Stimulated activated CD8-positive, alpha-beta memory T cell treated with anti-CD3 and anti-CD28 coated beads, Interleukin-7, amount 100 ng/mL, for 24 hours (primary cell): ENCODE data around the gene ZBTB22.
"Not testable (repeated sequence)": the region's sequence is repeated elsewhere in the genome, so short reads cannot be mapped to it uniquely, and the experiment has no call there.

Experiments used
- DNase-seq: peaks from one replicate; pipeline ENCODE4 v3.0.0-alpha.2; 2020; ENCODE audit warnings: low read depth

The ZBTB22 gene, protein sequence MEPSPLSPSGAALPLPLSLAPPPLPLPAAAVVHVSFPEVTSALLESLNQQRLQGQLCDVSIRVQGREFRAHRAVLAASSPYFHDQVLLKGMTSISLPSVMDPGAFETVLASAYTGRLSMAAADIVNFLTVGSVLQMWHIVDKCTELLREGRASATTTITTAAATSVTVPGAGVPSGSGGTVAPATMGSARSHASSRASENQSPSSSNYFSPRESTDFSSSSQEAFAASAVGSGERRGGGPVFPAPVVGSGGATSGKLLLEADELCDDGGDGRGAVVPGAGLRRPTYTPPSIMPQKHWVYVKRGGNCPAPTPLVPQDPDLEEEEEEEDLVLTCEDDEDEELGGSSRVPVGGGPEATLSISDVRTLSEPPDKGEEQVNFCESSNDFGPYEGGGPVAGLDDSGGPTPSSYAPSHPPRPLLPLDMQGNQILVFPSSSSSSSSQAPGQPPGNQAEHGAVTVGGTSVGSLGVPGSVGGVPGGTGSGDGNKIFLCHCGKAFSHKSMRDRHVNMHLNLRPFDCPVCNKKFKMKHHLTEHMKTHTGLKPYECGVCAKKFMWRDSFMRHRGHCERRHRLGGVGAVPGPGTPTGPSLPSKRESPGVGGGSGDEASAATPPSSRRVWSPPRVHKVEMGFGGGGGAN

DNA sequence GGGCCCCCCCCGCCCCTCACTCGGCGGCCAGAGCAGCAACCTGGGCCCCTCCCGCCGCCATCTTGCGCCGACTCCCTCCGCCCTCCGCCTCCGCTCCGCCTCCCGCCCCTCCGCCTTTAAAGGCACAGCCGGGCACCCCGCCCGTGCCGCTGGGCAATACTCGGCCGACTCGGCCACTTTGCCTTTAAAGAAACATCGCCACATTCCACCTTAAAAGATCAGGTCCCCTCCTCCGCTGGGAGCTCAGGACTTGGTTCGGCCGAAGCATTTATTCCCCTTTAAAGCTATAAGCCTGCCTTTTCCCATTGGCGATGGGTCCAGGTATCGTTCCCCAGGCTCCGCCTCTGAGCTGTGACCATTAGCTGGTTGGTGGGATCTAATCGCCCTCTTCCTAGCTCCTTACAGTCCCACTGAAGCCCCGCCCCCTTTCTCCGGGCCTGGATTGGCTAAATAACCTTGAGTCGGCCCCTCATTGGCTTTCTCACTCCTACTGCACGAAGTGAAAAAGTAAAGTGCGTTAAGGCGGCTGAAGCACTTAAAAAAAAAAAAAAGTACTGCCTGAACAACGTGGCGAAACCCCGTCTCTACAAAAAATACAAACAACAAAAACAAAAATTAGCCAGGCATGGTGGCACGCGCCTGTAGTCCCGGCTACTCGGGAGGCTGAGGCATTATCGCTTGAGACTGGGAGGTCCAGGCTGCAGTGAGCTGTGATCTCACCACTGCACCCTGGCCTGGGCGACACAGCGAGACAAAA lies at the start of gene ZBTB22:
TSS of gene ZBTB22 (minus strand) at position 76 of the 757 bp plus-strand sequence. CDS start 828 bp downstream, outside the sequence.
- DNase-seq, result peak; percentile 96

DNA sequence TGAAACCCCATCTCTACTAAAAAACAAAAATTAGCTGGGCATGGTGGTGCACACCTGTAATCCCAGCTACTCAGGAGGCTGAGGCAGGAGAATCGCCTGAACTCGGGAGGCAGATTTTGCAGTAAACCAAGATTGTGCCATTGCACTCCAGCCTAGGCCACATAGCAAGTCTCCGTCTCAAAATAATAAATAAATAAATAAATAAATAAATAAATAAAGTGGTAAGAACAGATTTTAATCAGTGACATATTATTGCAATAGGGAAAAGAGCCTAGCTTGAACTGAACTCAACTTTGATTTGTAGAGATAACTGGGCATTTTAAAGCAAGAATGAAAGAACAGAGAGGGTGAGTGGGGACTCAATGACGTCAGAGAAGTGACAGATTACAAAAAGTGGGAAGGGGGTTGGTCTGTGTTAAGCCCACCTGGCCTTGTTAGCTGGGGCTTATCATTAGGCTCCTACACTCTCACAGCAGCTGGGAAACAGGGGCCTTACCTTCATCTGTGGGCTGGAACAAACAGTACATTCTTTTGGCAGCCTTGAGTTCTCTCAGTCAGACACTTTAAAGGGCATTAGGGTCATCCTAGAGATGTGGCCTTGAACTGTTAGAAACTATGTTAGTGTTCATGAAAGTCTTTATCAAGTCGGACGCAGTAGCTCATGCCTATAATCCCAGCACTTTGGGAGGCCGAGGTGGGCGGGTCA lies 49.6 kb upstream of the ZBTB22 start:
- no peak for DNase-seq

DNA sequence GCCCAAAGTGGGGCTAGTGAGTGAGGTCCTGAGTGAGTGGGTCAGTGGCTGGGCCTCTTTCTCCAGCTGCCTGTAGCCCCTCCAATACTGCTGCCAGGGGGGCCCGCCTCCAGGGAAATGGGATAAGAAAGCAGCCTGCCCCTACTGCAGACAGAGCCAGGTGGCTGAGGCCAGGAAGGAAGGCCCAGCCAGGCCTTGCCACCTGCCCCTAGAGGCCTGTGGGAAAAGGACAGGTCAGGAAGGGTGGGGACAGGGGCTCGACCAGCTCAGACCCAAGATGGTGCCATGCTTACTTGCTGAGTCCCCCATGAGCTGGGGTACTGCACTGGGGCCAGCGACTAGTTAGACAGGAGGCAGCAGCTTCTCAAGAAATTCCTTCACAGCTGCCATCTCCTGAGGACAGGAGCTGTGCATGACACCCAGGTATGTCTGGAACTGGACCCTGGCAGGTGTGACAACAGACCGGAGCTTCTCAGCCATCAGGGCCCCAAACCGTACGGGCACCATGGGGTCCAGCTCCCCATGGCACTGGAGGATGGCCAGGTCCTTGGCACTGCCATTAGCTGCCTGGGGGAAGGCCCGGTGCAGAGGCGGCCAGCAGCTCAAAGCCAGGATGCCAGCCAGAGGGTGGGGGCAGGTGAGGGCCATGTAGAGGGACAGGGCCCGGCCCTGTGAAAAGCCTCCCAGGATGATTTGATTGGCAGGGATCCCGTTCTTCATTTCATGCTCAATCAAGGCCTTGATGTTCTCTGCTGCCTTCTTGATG lies 47.8 kb upstream of the ZBTB22 start:
- DNase-seq, result not testable (repeated sequence)

DNA sequence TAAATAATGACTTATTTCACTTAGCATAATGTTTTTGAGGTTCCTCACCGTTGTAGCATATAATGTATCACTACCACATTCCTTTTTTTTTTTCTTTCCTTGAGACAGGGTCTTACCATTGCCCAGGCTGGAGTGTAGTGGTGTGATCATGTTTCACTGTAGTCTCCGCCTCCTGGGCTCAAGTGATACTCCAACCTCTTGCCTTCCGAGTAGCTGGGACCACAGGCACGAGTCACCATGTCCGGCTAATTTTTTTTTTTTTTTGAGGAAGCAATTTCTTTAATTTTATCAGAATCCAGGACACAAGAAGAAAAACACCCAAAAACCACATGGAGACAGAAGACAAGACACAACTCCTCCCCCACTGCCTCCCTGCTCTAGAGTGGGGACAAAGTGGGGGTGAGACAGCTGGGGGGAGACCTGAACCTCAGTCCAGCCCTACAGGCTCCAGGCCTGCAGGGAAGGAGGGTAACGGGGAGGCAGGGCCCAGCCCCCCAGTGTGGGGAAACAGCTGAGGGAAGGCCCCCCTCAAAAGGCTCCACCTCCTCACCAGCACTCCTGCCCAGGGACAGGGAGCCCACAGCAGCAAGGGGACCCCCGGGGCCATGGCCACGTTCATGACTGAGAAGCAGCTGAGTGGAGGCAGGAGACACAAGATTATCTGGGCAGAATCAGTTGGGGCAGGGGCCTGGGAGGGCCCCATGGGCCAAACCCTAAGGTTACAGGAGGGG lies 47.1 kb upstream of the ZBTB22 start:
- not testable (repeated sequence) for DNase-seq

DNA sequence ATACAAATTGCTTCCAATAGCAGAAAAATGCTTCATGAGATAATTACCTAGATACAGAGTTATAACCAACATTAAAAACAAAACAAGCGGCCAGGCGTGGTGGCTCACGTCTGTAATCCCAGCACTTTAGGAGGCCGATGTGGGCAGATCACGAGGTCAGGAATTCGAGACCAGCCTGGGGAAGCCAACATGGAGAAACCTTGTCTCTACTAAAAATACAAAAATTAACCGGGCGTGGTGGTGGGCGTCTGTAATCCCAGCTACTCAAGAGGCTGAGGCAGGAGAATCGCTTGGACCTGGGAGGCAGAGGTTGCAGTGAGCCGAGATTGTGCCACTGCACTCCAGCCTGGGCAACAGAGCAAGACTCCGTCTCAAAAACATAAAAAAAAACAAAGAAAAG lies 45.9 kb upstream of the ZBTB22 start:
- not testable (repeated sequence) for DNase-seq

DNA sequence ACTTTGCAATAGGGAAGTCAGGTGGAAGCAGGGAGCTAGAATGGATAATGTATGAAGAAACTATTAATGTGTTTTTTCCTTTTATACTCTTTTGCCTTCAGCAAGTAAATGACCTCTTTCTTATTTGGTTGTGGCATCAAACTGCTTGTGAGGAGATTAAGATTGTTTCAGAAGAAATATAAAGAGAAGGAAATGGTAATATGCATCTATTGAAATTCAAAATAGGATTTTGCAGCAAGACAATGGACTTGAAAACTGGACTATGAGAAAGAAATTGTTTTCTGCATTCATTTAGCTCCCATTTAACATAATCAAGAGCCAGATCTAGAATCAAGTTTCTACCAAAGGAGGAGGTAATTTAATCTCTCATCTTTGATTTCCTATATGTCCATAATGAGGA lies 41.8 kb upstream of the ZBTB22 start:
- DNase-seq, result no peak

DNA sequence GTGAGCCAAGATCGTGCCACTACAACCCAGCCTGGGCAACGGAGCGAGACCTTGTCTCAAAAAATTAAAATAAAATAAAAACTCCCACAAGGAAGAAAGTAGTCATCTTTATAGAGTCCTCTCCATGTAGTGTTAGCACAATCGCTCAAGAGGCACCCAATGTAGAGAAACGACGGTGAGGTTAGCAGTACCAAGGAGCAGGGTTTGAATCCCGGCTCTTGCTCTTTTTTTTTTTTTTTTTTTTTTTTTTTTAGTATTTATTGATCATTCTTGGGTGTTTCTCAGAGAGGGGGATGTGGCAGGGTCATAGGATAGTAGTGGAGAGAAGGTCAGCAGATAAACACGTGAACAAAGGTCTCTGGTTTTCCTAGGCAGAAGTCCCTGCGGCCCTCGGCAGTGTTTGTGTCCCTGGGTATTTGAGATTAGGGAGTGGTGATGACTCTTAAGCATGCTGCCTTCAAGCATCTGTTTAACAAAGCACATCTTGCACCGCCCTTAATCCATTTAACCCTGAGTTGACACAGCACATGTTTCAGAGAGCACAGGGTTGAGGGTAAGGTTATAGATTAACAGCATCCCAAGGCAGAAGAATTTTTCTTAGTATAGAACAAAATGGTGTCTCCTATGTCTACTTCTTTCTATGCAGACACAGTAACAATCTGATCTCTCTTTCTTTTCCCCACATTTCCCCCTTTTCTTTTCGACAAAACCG lies 39.8 kb upstream of the ZBTB22 start:
- not testable (repeated sequence) for DNase-seq

DNA sequence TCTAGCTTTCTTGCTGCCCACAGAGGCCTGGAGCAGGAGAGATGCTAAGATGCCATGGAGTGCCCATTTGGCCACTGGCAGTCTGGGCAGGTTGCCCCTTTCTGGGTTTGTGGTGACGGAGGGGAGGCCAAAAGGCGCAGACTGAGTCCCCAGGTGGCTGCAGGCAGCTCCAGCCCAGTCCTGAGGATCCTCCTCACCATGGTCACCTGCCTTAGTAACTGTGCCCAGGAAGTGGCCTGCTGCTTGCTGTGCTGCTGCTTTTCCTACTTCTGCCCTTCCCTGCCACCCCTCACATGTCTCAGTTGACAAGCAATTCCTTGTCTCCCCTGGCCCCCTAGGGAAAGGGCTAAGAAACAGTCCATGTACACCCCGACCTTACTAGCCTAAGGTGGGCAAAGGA lies 38.8 kb upstream of the ZBTB22 start:
- no peak for DNase-seq

DNA sequence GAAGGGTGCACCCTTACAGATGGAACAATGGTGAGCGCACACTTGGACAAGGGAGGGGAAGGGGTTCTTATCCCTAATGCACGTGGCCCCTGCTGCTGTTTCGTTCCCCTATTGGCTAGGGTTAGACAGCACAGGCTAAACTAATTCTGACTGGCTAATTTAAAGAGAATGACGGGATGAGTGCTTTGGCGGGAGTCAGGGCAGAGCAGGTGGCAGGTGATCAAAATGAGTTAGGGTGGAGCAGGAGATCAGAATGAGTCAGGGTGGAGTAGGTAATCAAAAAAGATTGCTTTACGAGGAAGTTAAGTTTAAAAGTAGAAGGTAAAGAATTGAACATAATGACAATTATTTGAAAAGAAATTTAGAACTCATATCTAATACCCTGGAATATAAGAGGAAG lies 38.3 kb upstream of the ZBTB22 start:
- not testable (repeated sequence) for DNase-seq

DNA sequence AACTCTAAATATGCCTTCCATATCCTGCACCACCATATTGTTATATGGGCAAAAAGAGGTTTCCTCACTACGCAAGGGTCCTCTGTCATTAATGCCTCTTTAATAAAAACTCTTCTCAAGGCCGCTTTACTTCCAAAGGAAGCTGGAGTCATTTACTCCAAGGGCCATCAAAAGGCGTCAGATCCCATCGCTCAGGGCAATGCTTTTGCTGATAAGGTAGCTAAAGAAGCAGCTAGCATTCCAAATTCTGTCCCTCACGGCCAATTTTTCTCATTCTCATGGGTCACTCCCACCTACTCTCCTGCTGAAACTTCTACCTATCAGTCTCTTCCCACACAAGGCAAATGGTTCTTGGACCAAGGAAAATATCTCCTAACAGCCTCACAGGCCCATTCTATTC lies 30.3 kb upstream of the ZBTB22 start:
- no peak for DNase-seq

DNA sequence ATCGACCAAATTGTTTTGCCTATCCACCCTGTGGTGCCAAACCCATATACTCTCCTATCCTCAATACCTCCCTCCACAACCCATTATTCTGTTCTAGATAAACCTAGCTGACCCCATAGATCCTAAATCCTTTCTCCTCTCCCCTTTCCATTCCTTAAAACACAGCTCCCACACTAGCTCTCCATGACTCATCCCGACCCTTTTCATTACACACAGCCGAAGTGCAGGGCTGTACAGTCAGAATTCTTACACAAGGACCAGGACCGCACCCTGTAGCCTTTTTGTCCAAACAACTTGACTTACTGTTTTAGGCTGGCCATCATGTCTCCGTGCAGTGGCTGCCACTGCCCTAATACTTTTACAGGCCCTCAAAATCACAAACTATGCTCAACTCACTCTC lies 29.4 kb upstream of the ZBTB22 start:
- DNase-seq, result not testable (repeated sequence)

DNA sequence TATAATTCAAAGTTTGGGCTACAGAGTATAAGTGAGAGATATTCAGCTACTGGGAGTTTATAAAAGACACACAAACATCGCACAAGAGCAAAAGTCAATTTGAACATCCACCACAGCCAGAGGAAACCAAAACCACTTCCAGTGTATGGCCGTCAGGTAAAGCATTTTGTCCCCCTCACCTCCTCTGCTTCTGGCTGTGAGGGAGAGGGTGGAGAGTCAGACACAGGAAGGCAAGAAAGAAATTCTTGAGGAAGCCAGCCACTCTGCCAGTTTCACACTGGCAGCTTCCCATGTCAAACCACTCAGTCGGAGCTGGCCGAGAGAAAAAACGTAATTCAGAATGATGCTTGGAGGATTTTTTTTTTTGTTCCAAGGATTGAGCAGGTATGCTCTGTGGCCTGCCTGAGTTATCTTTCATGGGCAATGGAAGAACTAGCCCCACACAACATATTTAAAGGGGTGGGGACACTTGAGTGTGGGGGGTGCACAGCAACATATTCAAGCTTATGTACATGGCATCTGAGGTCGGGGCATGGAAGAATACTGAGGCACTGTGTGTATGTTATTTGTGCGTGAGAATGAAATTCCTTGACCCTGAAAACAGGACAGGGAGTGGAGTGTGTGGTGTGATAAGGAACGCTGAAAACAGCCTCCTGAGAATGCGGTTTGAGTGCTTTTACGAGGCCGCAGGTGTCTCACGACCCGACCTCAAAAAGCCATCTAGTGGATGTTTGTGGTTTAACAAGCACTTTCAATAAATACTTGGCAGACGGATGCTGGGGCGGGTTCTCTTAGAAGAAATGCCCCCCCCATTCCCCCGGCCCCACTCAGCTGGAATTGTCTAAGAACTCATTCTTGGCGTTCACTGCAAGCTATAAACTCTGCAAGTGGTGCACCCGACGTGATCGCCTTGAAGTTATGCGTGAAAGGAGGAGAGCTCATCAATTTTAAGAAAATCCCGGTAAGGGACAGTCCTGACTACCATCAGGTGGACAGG lies 27.5 kb upstream of the ZBTB22 start:
- DNase-seq, result no peak

DNA sequence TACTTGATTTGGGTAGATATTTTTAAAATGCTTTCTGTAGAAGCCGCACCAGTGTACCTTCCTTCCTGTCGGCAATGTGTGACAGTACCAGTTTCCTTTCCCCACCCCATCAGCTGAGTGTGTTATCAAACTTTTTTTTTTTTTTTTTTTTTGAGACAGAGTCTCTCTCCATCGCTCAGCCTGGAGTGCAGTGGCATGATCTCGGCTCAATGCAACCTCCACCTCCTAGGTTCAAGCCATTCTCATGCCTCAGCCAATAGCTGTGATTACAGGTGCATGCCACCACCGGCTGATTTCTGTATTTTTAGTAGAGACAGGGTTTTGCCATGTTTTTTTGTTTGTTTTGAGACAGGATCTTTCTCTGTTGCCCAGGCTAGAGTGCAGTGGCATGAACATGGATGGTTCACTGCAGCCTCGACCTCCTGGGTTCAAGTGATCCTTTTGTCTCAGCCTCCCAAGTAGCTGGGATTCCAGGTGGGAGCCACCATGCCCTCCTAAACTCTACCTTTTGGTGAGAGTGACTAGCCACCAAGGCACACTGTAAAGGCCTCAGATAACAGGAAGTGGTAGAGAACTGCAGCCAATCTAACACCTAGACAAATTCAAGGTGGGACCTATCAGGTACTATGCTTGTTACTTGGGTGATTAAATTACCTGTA lies 26.5 kb upstream of the ZBTB22 start:
- no peak for DNase-seq

DNA sequence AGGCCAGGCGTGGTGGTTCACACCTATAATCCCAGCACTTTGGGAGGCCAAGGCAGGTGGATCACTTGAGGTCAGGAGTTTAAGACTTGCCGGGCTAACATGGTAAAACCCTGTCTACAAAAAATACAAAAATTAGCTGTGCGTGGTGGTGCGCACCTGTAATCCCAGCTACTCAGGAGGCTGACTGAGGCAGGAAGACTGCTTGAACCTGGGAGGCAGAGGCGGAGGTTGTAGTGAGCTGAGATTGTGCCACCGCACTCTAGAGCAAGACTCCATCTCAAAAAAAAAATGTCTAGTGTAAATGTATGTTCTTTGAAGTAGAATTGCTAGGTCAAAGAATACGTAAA lies 26.0 kb upstream of the ZBTB22 start:
- not testable (repeated sequence) for DNase-seq

DNA sequence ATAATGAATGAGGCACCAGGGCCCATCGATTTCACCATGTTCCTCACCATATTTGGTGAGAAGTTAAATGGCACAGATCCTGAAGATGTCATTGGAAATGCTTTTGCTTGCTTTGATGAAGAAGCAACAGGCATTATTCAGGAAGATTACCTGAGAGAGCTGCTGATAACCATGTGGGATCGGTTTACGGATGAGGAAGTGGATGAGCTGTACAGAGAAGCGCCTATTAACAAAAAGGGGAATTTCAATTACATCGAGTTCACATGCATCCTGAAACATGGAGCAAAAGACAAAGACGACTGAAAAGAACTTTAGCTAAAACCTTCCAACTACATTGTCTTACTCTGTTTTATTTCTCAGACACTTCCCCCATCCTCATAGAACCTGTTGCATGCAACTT lies 21.6 kb upstream of the ZBTB22 start:
- DNase-seq, result no peak

DNA sequence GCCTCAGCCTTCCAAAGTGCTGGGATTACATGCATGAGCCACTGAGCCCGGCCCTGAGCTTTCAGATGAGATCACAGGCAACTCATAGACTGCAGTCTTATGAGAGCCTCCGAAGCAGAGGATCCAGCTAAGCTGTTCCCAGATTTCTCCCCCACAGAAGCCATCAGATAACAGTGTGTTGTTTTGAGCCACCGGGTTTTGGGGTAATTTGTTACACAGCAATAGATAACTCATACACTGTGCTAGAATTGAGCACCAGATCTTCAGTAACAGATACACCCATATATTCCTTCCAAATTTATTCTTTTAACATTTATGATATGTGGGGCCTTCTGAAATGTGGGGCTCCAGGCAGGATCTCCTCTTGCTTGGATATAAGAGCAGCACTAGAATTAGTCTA lies 19.0 kb upstream of the ZBTB22 start:
- no peak for DNase-seq

DNA sequence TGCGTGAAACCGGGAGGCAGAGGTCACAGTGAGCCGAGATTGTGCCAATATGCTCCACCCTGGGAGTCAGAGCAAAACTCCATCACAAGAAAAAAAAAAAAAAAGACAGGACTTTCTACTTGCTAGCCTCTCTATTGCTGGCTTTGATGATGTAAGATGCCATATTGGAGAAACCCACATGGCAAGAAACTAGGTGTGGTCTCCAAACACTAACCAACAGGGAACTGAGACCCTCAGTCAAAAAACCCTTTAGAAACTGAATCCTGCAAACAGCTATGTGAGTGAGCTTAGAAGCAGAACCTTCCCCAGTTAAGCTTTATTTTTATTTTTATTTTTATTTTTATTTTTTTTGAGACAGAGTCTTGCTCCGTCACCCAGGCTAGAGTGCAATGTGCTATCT lies 18.4 kb upstream of the ZBTB22 start:
- DNase-seq, result no peak

DNA sequence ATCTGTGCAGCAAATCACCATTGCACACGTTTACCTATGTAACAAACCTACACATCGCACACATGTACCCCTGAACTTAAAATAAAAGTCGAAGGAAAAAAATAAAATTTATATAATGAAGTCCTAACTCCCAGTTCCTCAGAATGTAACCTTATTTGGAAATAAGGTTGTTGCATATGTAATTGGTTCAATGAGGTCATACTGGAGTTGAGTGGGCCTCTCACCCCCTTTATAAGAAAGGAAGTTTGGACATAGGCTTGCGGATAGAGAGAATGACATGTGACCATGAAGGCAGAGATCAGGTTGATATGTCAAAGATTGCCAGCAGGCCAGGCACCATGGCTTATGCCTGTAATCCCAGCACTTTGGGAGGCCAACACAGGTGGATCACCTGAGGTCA lies 16.1 kb upstream of the ZBTB22 start:
- no peak for DNase-seq
